HepG2 (cell line): ENCODE data around the gene SYNJ2. TPM values are rescaled to one million over a fixed set of nuclear protein-coding genes. Genes with fewer than 3 reads are reported as not detected.

Experiments
- ATF7-NPFF ChIP-seq: sonication (generic); formaldehyde crosslinking; IDR thresholded peaks from 2 replicates; pipeline ENCODE4 v1.8.1; 2023; ENCODE audit warnings: mild to moderate bottlenecking, low read depth, missing genetic modification reagents, moderate library complexity
- ATM ChIP-seq: fragments of 450-650 bp; IDR thresholded peaks from 2 replicates; pipeline ENCODE4 v1.7.1; 2017; ENCODE audit warnings: mild to moderate bottlenecking, borderline replicate concordance
- CBX5 ChIP-seq: sonication (generic); formaldehyde crosslinking; IDR thresholded peaks from 2 replicates; pipeline ENCODE4 v1.4.0; 2020; ENCODE audit warnings: missing genetic modification reagents, borderline replicate concordance
- HNRNPK ChIP-seq: fragments of 200-400 bp; formaldehyde crosslinking; IDR thresholded peaks from 2 replicates; pipeline ENCODE4 v1.6.1; 2018; ENCODE audit warnings: low read length, low read depth, moderate library complexity, mild to moderate bottlenecking; ENCODE audit not compliant: poor library complexity, severe bottlenecking
- KAT2B ChIP-seq: fragments of 150-350 bp; IDR thresholded peaks from 2 replicates; pipeline ENCODE4 v1.6.1; 2014; ENCODE audit warnings: low read depth, low read length, borderline replicate concordance
- NCOA1 ChIP-seq: sonication (generic); formaldehyde crosslinking; IDR thresholded peaks from 2 replicates; pipeline ENCODE4 v1.9.0; 2021; ENCODE audit warnings: missing genetic modification reagents
- NFYB ChIP-seq: sonication (generic); formaldehyde crosslinking; IDR thresholded peaks from 2 replicates; pipeline ENCODE4 v1.4.0; 2020; ENCODE audit warnings: missing genetic modification reagents
- PHB2 ChIP-seq: fragments of 450-650 bp; IDR thresholded peaks from 2 replicates; pipeline ENCODE4 v1.6.1; 2018; ENCODE audit not compliant: partially characterized antibody
- RFXAP ChIP-seq: sonication (generic); formaldehyde crosslinking; IDR thresholded peaks from 2 replicates; pipeline ENCODE4 v1.4.0; 2020; ENCODE audit warnings: missing genetic modification reagents, borderline replicate concordance
- SMAD9 ChIP-seq: sonication (generic); formaldehyde crosslinking; IDR thresholded peaks from 2 replicates; pipeline ENCODE4 v1.5.1; 2020; ENCODE audit warnings: mild to moderate bottlenecking, missing genetic modification reagents
- SUZ12 ChIP-seq: fragments of 150-350 bp; IDR thresholded peaks from 2 replicates; pipeline ENCODE4 v1.6.1; 2014; ENCODE audit warnings: low read depth, low read length
- ZBTB3 ChIP-seq: sonication (generic); formaldehyde crosslinking; IDR thresholded peaks from 2 replicates; pipeline ENCODE4 v1.4.0; 2020; ENCODE audit warnings: low read depth, mild to moderate bottlenecking, moderate library complexity, missing genetic modification reagents, borderline replicate concordance
- ZEB1 ChIP-seq: IDR thresholded peaks from 2 replicates; pipeline ENCODE4 v1.6.1; 2012; ENCODE audit warnings: mild to moderate bottlenecking, low read depth, inconsistent platforms; ENCODE audit not compliant: insufficient replicate concordance
- ZNF350 ChIP-seq: sonication (generic); formaldehyde crosslinking; IDR thresholded peaks from 2 replicates; pipeline ENCODE4 v1.4.0; 2020; ENCODE audit warnings: mild to moderate bottlenecking, low read depth, missing genetic modification reagents, borderline replicate concordance
- ZNF382 ChIP-seq: sonication (generic); formaldehyde crosslinking; IDR thresholded peaks from 2 replicates; pipeline ENCODE4 v1.5.0; 2020; ENCODE audit warnings: missing genetic modification reagents, mild to moderate bottlenecking, borderline replicate concordance
- ZNF563 ChIP-seq: sonication (generic); formaldehyde crosslinking; IDR thresholded peaks from 2 replicates; pipeline ENCODE4 v1.8.0; 2022; ENCODE audit warnings: mild to moderate bottlenecking, moderate library complexity, missing genetic modification reagents
- ZNF589 ChIP-seq: sonication (generic); formaldehyde crosslinking; conservative IDR thresholded peaks from 2 replicates; pipeline ENCODE4 v1.8.0; 2022; ENCODE audit warnings: mild to moderate bottlenecking, moderate library complexity, missing genetic modification reagents
- ZNF629 ChIP-seq: sonication (generic); formaldehyde crosslinking; conservative IDR thresholded peaks from 2 replicates; pipeline ENCODE4 v1.5.0; 2020; ENCODE audit warnings: missing genetic modification reagents
- ZNF788 ChIP-seq: sonication (generic); formaldehyde crosslinking; IDR thresholded peaks from 2 replicates; pipeline ENCODE4 v1.5.0; 2020; ENCODE audit warnings: mild to moderate bottlenecking, missing genetic modification reagents, borderline replicate concordance
- ZNF878 ChIP-seq: sonication (generic); formaldehyde crosslinking; IDR thresholded peaks from 2 replicates; pipeline ENCODE4 v1.8.1; 2023; ENCODE audit warnings: mild to moderate bottlenecking, missing genetic modification reagents, moderate library complexity
- polyA plus RNA-seq, 8 experiments: library from polyadenylated mRNA; depleted of rRNA in 3 of 8; stranded (reverse) in 7 of 8; unstranded in 1 of 8; fragments of >200 nt; fragmentation: Illumina TruSeq in 4 of 8; extraction: Trizol in 4 of 8; gene quantifications; 2 replicates each; pipeline versions ENCODE4 v1.2.1 to v1.2.3, GENCODE V29; 2011 to 2016; ENCODE audit warnings: low read depth in 4 of 8, missing spikeins in 1 of 8, mixed read lengths in 1 of 8; ENCODE audit not compliant: insufficient read depth in 1 of 8
- total RNA-seq, 5 experiments: library from RNA; depleted of rRNA; stranded (reverse); fragments of >200 nt; fragmentation: Illumina TruSeq; extraction: Trizol; gene quantifications; 2 replicates each; pipeline ENCODE4 v1.2.3, GENCODE V29; 2016; ENCODE audit warnings: low read depth in 1 of 5
- TF ChIP-seq, protein P1 (sequence below): sonication (generic); formaldehyde crosslinking; IDR thresholded peaks from 2 replicates; pipeline ENCODE4 v1.4.0; 2020; ENCODE audit warnings: mild to moderate bottlenecking, missing genetic modification reagents
- TF ChIP-seq, protein P2 (sequence below): sonication (generic); formaldehyde crosslinking; IDR thresholded peaks from 2 replicates; pipeline ENCODE4 v1.4.0; 2020; ENCODE audit warnings: missing genetic modification reagents, borderline replicate concordance
- TF ChIP-seq, protein P3 (sequence below): sonication (generic); formaldehyde crosslinking; IDR thresholded peaks from 2 replicates; pipeline ENCODE4 v1.5.0; 2020; ENCODE audit warnings: missing genetic modification reagents, mild to moderate bottlenecking, borderline replicate concordance
- TF ChIP-seq, protein P4 (sequence below): sonication (generic); formaldehyde crosslinking; conservative IDR thresholded peaks from 2 replicates; pipeline ENCODE4 v1.8.0; 2022; ENCODE audit warnings: missing genetic modification reagents

Gene SYNJ2
- total and polyA plus RNA-seq, 2 of the 13 experiments (the other 11 are each of a cell fraction or from before 2014, with no cell fraction given), result 39.1 to 57.6 TPM

DNA sequence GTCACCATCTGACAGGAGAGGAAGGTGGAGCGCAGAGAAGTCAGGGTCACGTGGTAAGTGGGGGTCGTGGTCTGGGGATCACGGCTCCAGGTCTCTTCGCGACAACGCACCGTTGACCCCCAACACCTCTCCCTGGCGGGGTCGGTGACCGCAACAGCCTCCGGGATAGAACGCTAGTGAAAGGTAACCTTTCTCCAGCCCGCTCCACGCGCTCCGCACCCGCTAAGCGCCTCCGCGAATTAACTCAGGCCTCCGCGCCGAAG is 600 bp upstream of the SYNJ2 start (continued):
- TF ChIP-seq, protein P1, sequence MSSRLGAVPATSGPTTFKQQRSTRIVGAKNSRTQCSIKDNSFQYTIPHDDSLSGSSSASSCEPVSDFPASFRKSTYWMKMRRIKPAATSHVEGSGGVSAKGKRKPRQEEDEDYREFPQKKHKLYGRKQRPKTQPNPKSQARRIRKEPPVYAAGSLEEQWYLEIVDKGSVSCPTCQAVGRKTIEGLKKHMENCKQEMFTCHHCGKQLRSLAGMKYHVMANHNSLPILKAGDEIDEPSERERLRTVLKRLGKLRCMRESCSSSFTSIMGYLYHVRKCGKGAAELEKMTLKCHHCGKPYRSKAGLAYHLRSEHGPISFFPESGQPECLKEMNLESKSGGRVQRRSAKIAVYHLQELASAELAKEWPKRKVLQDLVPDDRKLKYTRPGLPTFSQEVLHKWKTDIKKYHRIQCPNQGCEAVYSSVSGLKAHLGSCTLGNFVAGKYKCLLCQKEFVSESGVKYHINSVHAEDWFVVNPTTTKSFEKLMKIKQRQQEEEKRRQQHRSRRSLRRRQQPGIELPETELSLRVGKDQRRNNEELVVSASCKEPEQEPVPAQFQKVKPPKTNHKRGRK (CRISPR knock-in tag), result 0 out of 2 replicates have a peak, but pooled peaks have one; percentile 20
- TF ChIP-seq PHB2, result no peak
- TF ChIP-seq, protein P2, sequence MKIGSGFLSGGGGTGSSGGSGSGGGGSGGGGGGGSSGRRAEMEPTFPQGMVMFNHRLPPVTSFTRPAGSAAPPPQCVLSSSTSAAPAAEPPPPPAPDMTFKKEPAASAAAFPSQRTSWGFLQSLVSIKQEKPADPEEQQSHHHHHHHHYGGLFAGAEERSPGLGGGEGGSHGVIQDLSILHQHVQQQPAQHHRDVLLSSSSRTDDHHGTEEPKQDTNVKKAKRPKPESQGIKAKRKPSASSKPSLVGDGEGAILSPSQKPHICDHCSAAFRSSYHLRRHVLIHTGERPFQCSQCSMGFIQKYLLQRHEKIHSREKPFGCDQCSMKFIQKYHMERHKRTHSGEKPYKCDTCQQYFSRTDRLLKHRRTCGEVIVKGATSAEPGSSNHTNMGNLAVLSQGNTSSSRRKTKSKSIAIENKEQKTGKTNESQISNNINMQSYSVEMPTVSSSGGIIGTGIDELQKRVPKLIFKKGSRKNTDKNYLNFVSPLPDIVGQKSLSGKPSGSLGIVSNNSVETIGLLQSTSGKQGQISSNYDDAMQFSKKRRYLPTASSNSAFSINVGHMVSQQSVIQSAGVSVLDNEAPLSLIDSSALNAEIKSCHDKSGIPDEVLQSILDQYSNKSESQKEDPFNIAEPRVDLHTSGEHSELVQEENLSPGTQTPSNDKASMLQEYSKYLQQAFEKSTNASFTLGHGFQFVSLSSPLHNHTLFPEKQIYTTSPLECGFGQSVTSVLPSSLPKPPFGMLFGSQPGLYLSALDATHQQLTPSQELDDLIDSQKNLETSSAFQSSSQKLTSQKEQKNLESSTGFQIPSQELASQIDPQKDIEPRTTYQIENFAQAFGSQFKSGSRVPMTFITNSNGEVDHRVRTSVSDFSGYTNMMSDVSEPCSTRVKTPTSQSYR (CRISPR knock-in tag), result no peak
- no peak; the same call in 1 of the 2 replicates for TF ChIP-seq NFYB (CRISPR knock-in tag)
- TF ChIP-seq, protein P3, sequence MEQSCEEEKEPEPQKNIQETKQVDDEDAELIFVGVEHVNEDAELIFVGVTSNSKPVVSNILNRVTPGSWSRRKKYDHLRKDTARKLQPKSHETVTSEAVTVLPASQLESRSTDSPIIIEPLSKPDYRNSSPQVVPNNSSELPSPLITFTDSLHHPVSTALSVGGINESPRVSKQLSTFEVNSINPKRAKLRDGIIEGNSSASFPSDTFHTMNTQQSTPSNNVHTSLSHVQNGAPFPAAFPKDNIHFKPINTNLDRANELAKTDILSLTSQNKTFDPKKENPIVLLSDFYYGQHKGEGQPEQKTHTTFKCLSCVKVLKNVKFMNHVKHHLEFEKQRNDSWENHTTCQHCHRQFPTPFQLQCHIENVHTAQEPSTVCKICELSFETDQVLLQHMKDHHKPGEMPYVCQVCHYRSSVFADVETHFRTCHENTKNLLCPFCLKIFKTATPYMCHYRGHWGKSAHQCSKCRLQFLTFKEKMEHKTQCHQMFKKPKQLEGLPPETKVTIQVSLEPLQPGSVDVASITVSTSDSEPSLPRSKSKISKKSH (CRISPR knock-in tag), result peak; percentile 81; the same call in 1 of the 2 replicates
- TF ChIP-seq SMAD9 (CRISPR knock-in tag), result no peak
- TF ChIP-seq ZNF788 (CRISPR knock-in tag), result no peak
- no peak for TF ChIP-seq ZNF563 (CRISPR knock-in tag)
- no peak for TF ChIP-seq ATM
- TF ChIP-seq ATF7-NPFF, result no peak
- TF ChIP-seq, protein P4, sequence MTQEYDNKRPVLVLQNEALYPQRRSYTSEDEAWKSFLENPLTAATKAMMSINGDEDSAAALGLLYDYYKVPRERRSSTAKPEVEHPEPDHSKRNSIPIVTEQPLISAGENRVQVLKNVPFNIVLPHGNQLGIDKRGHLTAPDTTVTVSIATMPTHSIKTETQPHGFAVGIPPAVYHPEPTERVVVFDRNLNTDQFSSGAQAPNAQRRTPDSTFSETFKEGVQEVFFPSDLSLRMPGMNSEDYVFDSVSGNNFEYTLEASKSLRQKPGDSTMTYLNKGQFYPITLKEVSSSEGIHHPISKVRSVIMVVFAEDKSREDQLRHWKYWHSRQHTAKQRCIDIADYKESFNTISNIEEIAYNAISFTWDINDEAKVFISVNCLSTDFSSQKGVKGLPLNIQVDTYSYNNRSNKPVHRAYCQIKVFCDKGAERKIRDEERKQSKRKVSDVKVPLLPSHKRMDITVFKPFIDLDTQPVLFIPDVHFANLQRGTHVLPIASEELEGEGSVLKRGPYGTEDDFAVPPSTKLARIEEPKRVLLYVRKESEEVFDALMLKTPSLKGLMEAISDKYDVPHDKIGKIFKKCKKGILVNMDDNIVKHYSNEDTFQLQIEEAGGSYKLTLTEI (CRISPR knock-in tag), result no peak
- no peak for TF ChIP-seq ZNF382 (CRISPR knock-in tag)
- no peak for TF ChIP-seq CBX5 (CRISPR knock-in tag)
- no peak for TF ChIP-seq ZNF350 (CRISPR knock-in tag)
- no peak for TF ChIP-seq ZEB1
- no peak for TF ChIP-seq ZNF878 (CRISPR knock-in tag)
- TF ChIP-seq KAT2B, result no peak
- no peak for TF ChIP-seq RFXAP (CRISPR knock-in tag)
- TF ChIP-seq NCOA1 (CRISPR knock-in tag), result 0 out of 2 replicates have a peak, but pooled peaks have one; percentile 43
- TF ChIP-seq HNRNPK, result no peak
- no peak for TF ChIP-seq ZNF629
- no peak for TF ChIP-seq ZBTB3 (CRISPR knock-in tag)
- TF ChIP-seq SUZ12, result no peak
- no peak for TF ChIP-seq ZNF589 (CRISPR knock-in tag)
